AG20443 (cell line): ENCODE results near the gene PJA2.

ENCODE experiments used
- DNase-seq: peaks from one replicate; pipeline ENCODE4 v3.0.0; 2012; ENCODE audit warnings: low spot score, mixed read lengths

Gene PJA2

DNA sequence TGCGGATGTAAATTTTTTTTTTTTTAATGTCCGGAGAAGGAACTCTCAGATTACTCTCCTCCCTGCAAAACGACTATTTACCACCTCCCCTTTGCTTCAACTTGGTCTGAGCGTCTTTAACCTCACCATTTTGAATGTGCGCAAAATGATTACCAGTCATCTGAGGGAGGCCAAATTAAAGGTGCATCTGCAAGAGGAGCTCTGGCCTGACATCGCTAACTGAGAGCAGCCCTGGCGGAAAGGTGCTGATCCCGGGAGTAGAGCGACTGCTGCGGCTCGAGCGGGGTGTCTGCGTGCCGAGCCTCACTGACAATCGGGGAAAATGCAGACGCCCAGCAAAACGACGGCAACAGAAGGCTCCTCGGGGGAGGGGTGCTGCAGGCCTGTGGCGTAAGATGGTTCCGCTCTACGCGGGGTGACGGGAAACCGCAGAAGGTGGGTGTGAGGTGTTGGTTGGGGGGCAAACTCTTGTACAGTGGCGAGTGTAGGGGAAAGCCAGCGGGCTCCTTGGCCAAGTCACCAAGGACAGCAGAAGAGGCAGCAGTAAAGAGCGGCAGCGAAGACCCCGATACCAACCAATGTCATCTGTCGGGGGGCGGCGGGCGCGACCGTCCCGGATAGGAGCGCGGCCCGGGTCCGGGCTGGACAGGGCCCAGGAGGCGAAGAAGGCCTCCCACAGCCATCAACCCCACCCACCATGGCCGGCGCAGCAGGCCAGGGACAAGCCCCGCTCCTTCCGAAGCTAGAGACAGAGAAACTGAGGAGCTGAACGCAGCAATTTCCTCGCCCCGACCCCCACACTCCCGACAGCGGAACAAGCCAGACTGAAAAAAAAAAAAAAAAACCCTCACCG lies 557 bp downstream of the PJA2 start:
- peak; percentile 67 for DNase-seq

- no peak for DNase-seq
These were observed 1.9 kb downstream of the PJA2 start for GRCh38 chr5:109407913-109408312.

- DNase-seq: no peak
These were observed 3.1 kb downstream of the PJA2 start for GRCh38 chr5:109406719-109407118.

- DNase-seq: no peak
These were observed 5.3 kb downstream of the PJA2 start for GRCh38 chr5:109404428-109404960.

DNA sequence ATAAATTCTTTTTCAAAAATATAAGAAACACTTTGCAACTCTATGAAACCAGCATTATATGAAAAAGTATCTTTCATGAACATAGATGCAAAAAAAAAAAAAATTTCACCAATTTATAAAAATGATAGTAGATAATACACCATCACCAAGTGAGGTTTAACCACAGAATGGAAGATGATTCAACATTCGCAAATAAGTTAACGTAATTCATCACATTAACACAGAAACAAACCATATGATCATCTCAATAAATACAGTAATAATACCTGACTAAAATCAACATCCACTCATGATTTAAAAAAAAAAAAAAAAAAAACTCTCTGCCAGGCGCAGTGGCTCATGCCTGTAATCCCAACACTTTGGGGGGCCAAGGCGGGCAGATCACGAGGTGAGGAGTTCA lies 6.3 kb downstream of the PJA2 start:
- DNase-seq: no peak

DNA sequence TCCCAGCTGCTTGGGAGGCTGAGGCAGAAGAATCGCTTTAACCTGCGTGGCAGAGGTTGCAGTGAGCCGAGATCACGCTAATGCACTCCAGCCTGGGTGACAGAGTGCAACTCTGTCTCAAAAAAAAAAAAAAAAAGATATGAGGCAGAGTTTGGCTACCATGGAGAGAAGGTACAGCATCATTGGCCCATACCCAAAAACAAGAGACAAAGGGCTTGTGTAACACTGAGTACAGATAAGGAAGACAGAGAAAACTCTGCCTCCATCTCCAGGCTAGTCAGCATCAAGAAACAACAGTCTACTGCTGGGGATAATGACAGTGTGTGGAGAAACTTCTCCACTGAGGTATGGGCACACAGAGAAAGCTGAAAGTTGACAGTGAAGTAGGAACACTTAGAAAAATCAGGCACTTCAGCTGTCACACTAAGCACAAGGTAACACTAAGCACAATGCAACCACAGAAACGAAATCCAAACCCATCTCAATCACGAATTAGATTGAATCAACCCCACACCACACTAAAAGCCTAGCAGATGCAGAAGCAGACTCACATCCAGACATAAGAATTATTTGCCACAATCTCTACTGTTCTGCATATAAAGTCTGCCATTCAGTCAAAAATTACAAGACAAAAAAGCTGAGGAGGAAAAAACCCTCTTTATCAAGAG lies 10.5 kb downstream of the PJA2 start:
- no peak for DNase-seq

DNA sequence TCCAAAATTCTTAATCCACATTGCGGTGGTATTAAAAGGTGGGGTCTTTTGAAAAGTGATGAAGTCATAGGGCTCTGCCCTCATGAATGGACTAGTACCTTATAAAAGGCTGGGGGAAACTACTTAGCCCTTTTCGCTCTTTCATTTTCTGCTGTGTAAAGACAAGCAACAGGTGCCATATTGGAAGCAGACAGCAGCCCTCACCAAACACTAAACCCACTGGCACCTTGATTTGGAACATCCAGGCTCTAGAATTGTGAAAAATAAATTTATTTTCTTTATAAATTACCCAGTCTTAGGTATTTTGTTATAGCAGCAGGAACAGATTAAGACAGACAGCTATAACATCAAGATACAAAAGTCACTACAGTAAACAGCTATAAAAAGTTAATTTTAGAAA lies 12.8 kb downstream of the PJA2 start:
- no peak for DNase-seq

- DNase-seq: no peak
These were observed 15.0 kb downstream of the PJA2 start for GRCh38 chr5:109394806-109395205.

DNA sequence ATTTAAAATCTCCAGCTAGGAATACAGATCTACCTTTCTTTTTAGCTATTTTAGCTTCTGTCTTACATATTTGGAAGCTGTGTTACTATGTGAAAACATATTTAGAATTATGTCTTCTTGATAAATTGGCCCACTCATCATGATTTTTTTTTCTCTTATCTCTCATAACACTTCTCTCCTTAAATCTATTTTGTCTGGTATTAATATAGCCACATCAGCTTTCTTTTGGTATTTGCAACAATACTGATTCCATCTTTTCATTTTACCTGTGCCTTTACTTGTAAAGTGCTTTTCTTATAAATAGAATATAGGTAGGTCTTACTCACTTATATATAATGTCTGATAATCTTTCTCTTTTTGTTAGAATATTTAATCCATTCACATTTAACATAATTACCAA lies 19.6 kb downstream of the PJA2 start:
- no peak for DNase-seq

- peak; percentile 29 for DNase-seq
These were observed 21.4 kb downstream of the PJA2 start for GRCh38 chr5:109388407-109388806.

- no peak for DNase-seq
These were observed 22.3 kb downstream of the PJA2 start for GRCh38 chr5:109387408-109387974.

GRCh38 chr5:109378095-109378494 lies 31.7 kb downstream of the PJA2 start:
- no peak for DNase-seq

DNA sequence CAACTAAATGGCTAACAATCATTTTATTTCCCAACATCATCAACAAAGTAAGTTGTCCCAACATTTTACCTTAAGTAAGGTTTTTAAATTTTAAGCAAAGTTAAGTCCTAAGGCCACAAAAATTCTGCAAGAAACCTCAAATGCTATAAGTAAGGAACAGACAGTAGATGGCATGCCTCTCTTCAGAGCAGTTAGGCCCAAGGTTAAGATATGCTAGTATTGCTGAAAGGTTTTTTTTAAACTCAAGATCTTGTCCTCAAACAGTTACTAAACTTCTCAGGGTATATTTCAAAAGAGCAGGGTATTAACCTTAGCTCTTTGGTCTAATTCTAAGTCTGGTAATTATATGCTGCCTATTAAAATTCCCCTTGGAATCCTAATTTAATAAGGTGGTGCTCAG lies 35.1 kb downstream of the PJA2 start:
- no peak for DNase-seq

DNA sequence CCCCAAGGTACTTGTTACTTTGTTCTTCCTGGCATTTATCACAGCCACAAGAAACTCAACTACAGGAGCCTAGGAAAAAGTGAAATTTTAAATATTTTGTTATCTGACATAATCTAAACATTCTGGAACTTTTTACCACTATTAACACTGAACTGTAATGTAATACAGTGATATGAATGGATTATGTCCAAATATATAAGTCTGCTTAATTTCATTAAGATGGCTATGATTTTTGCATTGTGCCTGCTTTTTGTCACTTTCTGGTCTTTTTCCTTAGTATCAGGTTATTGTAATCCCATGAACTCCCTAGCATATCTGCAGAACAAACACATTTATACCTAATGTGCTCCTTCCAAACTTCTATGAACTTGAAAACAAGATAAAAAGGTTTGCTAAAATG lies 35.8 kb downstream of the PJA2 start:
- no peak for DNase-seq

GRCh38 chr5:109370343-109370742 lies 39.4 kb downstream of the PJA2 start:
- DNase-seq: no peak

GRCh38 chr5:109365653-109366052 lies 44.1 kb downstream of the PJA2 start:
- DNase-seq: no peak

DNA sequence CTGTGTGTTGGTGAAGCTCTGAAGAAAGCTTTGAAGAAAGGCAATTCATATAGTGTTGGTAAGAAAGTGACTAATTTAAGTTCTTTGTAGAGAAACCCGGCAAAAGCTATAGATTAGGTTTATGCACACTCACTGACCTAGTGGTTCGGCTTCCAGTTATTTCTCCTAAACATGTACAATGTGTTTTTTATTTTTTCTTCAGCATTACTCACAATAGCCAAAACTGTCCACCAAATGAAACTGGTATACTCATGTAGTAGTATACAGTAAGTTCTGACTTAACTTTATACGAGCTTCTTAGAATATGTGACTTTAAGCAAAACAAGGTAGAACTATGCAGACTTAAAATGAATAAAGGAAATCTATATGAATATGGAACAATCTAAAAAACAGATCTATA lies 44.8 kb downstream of the PJA2 start:
- no peak for DNase-seq

- no peak for DNase-seq
These were observed 50.1 kb downstream of the PJA2 start for GRCh38 chr5:109359642-109360041.

GRCh38 chr5:109357807-109358206 lies 52.0 kb downstream of the PJA2 start:
- DNase-seq: no peak

- no peak for DNase-seq
These were observed 55.0 kb downstream of the PJA2 start for GRCh38 chr5:109354761-109355160.

GRCh38 chr5:109351988-109352864 lies 57.5 kb downstream of the PJA2 start:
- DNase-seq: no peak
